ENCODE data around the gene TDRD6.

GRCh38 chr6:46741482-46741881 is 53.8 kb downstream of the TDRD6 start:
- TF ChIP-seq JUNB (IDR thresholded peaks at IDR 0.05; ENCODE audit: unreplicated experiment) (no peak), POLR2AphosphoS5 (IDR thresholded peaks at IDR 0.05; ENCODE audit: low read depth) (no peak), STAT1 (IDR thresholded peaks at IDR 0.05; ENCODE audit: unreplicated experiment) (no peak), EZH2 (IDR thresholded peaks at IDR 0.05; ENCODE audit: low read depth, unreplicated experiment) (no peak)
- TF ChIP-seq, protein P1, sequence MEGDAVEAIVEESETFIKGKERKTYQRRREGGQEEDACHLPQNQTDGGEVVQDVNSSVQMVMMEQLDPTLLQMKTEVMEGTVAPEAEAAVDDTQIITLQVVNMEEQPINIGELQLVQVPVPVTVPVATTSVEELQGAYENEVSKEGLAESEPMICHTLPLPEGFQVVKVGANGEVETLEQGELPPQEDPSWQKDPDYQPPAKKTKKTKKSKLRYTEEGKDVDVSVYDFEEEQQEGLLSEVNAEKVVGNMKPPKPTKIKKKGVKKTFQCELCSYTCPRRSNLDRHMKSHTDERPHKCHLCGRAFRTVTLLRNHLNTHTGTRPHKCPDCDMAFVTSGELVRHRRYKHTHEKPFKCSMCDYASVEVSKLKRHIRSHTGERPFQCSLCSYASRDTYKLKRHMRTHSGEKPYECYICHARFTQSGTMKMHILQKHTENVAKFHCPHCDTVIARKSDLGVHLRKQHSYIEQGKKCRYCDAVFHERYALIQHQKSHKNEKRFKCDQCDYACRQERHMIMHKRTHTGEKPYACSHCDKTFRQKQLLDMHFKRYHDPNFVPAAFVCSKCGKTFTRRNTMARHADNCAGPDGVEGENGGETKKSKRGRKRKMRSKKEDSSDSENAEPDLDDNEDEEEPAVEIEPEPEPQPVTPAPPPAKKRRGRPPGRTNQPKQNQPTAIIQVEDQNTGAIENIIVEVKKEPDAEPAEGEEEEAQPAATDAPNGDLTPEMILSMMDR (conservative IDR thresholded peaks at IDR 0.05; ENCODE audit: low read depth in 2 of 2), result no peak
- TF ChIP-seq, protein P2, sequence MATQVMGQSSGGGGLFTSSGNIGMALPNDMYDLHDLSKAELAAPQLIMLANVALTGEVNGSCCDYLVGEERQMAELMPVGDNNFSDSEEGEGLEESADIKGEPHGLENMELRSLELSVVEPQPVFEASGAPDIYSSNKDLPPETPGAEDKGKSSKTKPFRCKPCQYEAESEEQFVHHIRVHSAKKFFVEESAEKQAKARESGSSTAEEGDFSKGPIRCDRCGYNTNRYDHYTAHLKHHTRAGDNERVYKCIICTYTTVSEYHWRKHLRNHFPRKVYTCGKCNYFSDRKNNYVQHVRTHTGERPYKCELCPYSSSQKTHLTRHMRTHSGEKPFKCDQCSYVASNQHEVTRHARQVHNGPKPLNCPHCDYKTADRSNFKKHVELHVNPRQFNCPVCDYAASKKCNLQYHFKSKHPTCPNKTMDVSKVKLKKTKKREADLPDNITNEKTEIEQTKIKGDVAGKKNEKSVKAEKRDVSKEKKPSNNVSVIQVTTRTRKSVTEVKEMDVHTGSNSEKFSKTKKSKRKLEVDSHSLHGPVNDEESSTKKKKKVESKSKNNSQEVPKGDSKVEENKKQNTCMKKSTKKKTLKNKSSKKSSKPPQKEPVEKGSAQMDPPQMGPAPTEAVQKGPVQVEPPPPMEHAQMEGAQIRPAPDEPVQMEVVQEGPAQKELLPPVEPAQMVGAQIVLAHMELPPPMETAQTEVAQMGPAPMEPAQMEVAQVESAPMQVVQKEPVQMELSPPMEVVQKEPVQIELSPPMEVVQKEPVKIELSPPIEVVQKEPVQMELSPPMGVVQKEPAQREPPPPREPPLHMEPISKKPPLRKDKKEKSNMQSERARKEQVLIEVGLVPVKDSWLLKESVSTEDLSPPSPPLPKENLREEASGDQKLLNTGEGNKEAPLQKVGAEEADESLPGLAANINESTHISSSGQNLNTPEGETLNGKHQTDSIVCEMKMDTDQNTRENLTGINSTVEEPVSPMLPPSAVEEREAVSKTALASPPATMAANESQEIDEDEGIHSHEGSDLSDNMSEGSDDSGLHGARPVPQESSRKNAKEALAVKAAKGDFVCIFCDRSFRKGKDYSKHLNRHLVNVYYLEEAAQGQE (IDR thresholded peaks at IDR 0.05; ENCODE audit: unreplicated experiment), result no peak

All from GM23338 (cell line).